Gastrocnemius medialis (tissue), 4 donors: ENCODE data around the gene WDR86.

ENCODE experiments used
- CTCF ChIP-seq, 5 experiments: fragments of 450-650 bp in 3 of 5; fragments of 200-600 bp in 2 of 5; sonication (generic) in 2 of 5; IDR thresholded peaks in 4 of 5; conservative IDR thresholded peaks in 1 of 5; 1 replicate in 4 of 5; 2 replicates in 1 of 5; pipeline ENCODE4 v1.5.1; 2016 to 2019; ENCODE audit warnings: antibody characterized with exemption in 5 of 5, mild to moderate bottlenecking in 3 of 5, moderate library complexity in 3 of 5
- POLR2A ChIP-seq, 2 donors: fragments of 450-650 bp; IDR thresholded peaks; one replicate each; pipeline ENCODE4 v1.6.1; 2017; ENCODE audit warnings: antibody characterized with exemption in 2 of 2, mild to moderate bottlenecking in 2 of 2, moderate library complexity in 2 of 2

- TF ChIP-seq CTCF (IDR thresholded peaks at IDR 0.05 in 4 of 5, conservative IDR thresholded peaks at IDR 0.05 in 1 of 5), result no peak
- no peak for TF ChIP-seq POLR2A (IDR thresholded peaks at IDR 0.05)
Measured at GRCh38 chr7:151451156-151451555, 41.3 kb upstream of the WDR86 start.
